ENCODE data around the gene VWF. TPM values are rescaled to one million over a fixed set of nuclear protein-coding genes. Genes with fewer than 3 reads are reported as not detected.

VWF gene
- total and polyA plus RNA-seq, 2 donors (not counting 3 experiments of a cell fraction or from before 2014, with no cell fraction given): 1,041 to 2,328 TPM

DNA sequence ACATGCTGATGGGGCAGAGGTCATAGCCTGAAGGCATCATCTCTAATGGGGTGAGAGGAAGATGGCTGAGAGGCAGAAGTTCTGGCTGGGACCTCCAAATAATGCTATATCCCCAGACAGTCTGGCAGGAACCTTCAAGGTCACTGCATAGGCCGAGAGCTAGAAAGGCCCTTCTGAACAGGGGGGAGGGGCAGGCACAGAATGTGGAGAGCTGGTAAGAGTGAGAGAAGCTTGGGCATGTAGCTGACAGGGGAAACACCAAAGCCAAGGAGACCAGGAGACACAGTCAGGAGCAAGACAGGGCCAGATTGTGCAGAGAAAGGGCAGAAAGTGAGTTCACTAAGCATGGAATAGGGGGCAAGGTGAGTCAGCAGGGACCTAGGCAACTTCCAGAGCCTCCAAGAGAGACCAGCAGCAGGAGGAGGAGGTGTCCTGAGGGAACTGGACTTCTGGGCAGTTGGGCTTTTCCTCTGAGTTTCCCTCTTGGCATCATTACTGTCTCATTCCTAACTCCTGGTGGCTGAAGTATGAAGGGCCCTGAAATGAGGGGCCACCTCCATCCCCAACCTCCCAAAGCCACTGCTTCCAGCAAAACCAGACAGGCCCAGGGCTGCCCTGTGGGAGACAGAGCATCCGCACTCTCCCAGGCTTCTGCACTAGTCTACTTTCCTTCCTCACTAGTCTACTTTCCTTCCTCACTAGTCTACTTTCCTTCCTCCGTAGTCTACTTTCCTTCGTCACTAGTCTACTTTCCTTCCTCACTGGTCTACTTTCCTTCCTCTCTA, 196.5 kb downstream of the VWF start:
- TF ChIP-seq EZH2 (IDR thresholded peaks at IDR 0.05; ENCODE audit: borderline replicate concordance, low read depth, low read length, severe bottlenecking) (no peak), MYC (IDR thresholded peaks at IDR 0.05; ENCODE audit: low read depth, low read length) (no peak), FOS (IDR thresholded peaks at IDR 0.05; ENCODE audit: borderline replicate concordance, insufficient read depth, low read length) (no peak), JUN (IDR thresholded peaks at IDR 0.05; ENCODE audit: borderline replicate concordance, insufficient read depth, insufficient read length, low read depth) (no peak), POLR2AphosphoS5 (IDR thresholded peaks at IDR 0.05; ENCODE audit: insufficient read depth, low read depth, low read length) (no peak), POLR2A (IDR thresholded peaks at IDR 0.05; ENCODE audit: low read depth, low read length) (no peak), GATA2 (IDR thresholded peaks at IDR 0.05; ENCODE audit: insufficient read depth, insufficient read length, low read depth, low read length) (no peak)
- TF ChIP-seq, protein P1, sequence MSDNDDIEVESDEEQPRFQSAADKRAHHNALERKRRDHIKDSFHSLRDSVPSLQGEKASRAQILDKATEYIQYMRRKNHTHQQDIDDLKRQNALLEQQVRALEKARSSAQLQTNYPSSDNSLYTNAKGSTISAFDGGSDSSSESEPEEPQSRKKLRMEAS (IDR thresholded peaks at IDR 0.05; ENCODE audit: insufficient read depth, insufficient read length): no peak
- TF ChIP-seq, protein P2, sequence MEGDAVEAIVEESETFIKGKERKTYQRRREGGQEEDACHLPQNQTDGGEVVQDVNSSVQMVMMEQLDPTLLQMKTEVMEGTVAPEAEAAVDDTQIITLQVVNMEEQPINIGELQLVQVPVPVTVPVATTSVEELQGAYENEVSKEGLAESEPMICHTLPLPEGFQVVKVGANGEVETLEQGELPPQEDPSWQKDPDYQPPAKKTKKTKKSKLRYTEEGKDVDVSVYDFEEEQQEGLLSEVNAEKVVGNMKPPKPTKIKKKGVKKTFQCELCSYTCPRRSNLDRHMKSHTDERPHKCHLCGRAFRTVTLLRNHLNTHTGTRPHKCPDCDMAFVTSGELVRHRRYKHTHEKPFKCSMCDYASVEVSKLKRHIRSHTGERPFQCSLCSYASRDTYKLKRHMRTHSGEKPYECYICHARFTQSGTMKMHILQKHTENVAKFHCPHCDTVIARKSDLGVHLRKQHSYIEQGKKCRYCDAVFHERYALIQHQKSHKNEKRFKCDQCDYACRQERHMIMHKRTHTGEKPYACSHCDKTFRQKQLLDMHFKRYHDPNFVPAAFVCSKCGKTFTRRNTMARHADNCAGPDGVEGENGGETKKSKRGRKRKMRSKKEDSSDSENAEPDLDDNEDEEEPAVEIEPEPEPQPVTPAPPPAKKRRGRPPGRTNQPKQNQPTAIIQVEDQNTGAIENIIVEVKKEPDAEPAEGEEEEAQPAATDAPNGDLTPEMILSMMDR (IDR thresholded peaks at IDR 0.05; ENCODE audit: extremely low read depth in 1 of 2, insufficient read depth in 1 of 2, low read depth in 1 of 2, low read length in 2 of 2): no peak
- Histone ChIP-seq H3K9me1 (replicated peaks; ENCODE audit: control insufficient read depth, extremely low read depth, insufficient read depth, low read length) (no peaks in the 10 kb centered on the region), H3K27ac (ENCODE audit: insufficient read depth, low read depth, low read length) (no peak overlapping the region), H3K79me2 (ENCODE audit: control insufficient read depth, insufficient read depth, low read length) (no peaks in the 10 kb centered on the region), H3K4me1 (ENCODE audit: control insufficient read depth, extremely low read depth, insufficient read depth, low read length) (no peaks in the 10 kb centered on the region), H3K27me3 (ENCODE audit: control insufficient read depth in 2 of 2, insufficient read depth in 2 of 2, low read length in 2 of 2) (no peaks in the 10 kb centered on the region), H2AFZ (ENCODE audit: low read depth, low read length) (no peak overlapping the region), H3K9me3 (replicated peaks; ENCODE audit: control insufficient read depth, insufficient read depth, low read length) (no peaks in the 10 kb centered on the region), H3K36me3 (ENCODE audit: control insufficient read depth in 2 of 2, extremely low read depth in 1 of 2, insufficient read depth in 2 of 2, low read length in 2 of 2) (peaks cover 16 to 25% of the 10 kb centered on the region in 2 experiments), H3K4me3 (replicated peaks in 1 of 3; ENCODE audit: insufficient read depth in 1 of 3, low read depth in 1 of 3, low read length in 3 of 3) (no peak overlapping the region), H3K9ac (replicated peaks; ENCODE audit: extremely low read depth, insufficient read depth, low read length) (no peak overlapping the region), H3K4me2 (ENCODE audit: insufficient read depth, low read length) (no peak overlapping the region), H4K20me1 (replicated peaks; ENCODE audit: control insufficient read depth, extremely low read depth, insufficient read depth, low read length) (peaks cover 2% of the 10 kb centered on the region)
- ChIA-PET CTCF (no interaction called here), POLR2A (no interaction called here)
- DNase-seq (ENCODE audit: low read depth, low spot score) (no peak), FAIRE-seq (no peak)
- dilution Hi-C loops (cut with MboI; ENCODE audit: extremely low pct_ligation_motif_present, low sequenced_read_pairs): no loop called here
- no TSS peak for BruUV-seq (replicated peaks)
- intact Hi-C loops (cut with micrococcal nuclease): no loop called here

All from endothelial cell of umbilical vein (primary cell).